Endothelial cell (in vitro differentiated cells): Measurements from ENCODE around the gene NFX1. TPM values are rescaled to one million over a fixed set of nuclear protein-coding genes. Genes with fewer than 3 reads are reported as not detected.

ENCODE experiments used
- DNase-seq: peaks from one replicate; pipeline ENCODE4 v3.0.0; 2021; ENCODE audit warnings: low spot score
- H3K27ac Mint-ChIP-seq: one replicate; pipeline ENCODE4 v1.8.0; 2021; ENCODE audit warnings: mixed read lengths, inconsistent platforms; ENCODE audit not compliant: unreplicated experiment
- H3K27me3 Mint-ChIP-seq: one replicate; pipeline ENCODE4 v1.8.0; 2021; ENCODE audit warnings: mild to moderate bottlenecking, moderate library complexity, mixed read lengths, inconsistent platforms; ENCODE audit not compliant: unreplicated experiment
- H3K36me3 Mint-ChIP-seq: one replicate; pipeline ENCODE4 v1.8.0; 2021; ENCODE audit warnings: mild to moderate bottlenecking, low read depth, mixed read lengths, inconsistent platforms; ENCODE audit not compliant: unreplicated experiment
- H3K4me1 Mint-ChIP-seq: one replicate; pipeline ENCODE4 v1.8.0; 2021; ENCODE audit warnings: mild to moderate bottlenecking, mixed read lengths, inconsistent platforms; ENCODE audit not compliant: unreplicated experiment
- H3K4me3 Mint-ChIP-seq: one replicate; pipeline ENCODE4 v1.8.0; 2021; ENCODE audit warnings: mild to moderate bottlenecking, mixed read lengths, inconsistent platforms; ENCODE audit not compliant: unreplicated experiment
- H3K9me3 Mint-ChIP-seq: one replicate; pipeline ENCODE4 v1.8.0; 2021; ENCODE audit warnings: mixed read lengths, inconsistent platforms; ENCODE audit not compliant: unreplicated experiment
- total RNA-seq: library from RNA; stranded (reverse); fragmentation: NEBNext Ultra II Directional; extraction: Animal tissue kit (Norgen Biotek cat#: 25700); gene quantifications from one replicate; pipeline ENCODE4 v1.2.1, GENCODE V29; 2021; ENCODE audit not compliant: unreplicated experiment
- TF ChIP-seq, protein P1 (sequence below): fragments of 200-600 bp; sonication (generic); IDR thresholded peaks from one replicate; pipeline ENCODE4 v1.5.0; 2021; ENCODE audit warnings: antibody characterized with exemption; ENCODE audit not compliant: unreplicated experiment

The NFX1 gene
- total RNA-seq, 1 donor from 2014 or later, result 33.5 TPM

DNA sequence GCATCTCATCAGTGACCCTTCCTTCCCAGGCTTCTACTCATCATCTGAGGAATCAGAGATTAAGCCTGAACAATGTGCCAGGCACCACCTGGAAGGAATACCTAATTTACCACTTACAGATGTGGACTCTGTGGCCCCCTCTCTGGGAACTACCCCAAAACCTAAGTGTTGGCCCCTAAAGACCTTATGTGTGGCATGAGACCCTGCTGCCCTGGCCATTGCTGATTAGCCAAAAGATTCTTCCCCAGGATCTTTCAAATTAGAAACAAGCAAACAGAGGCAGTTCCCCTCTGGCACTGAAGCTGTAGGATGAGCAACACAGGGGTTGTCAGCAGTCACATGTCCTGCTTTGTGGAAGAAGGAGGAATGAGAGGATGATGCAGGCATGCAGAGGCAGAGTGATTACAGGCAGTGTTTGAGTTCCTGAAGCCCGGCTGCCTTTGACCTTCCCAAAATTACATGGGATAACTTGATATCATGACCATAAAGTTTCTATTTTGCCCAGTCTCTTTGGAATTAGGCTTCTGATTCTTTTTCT is 39.8 kb upstream of the NFX1 start:
- no peak for DNase-seq
- Mint-ChIP-seq H3K4me1 (peaks cover 10% of the 10 kb centered on the region), H3K4me3 (no peak overlapping the region), H3K27me3 (peaks cover 4% of the 10 kb centered on the region), H3K27ac (peak overlapping the region; percentile 75), H3K9me3 (no peaks in the 10 kb centered on the region), H3K36me3 (peaks cover 29% of the 10 kb centered on the region)
- TF ChIP-seq, protein P1, sequence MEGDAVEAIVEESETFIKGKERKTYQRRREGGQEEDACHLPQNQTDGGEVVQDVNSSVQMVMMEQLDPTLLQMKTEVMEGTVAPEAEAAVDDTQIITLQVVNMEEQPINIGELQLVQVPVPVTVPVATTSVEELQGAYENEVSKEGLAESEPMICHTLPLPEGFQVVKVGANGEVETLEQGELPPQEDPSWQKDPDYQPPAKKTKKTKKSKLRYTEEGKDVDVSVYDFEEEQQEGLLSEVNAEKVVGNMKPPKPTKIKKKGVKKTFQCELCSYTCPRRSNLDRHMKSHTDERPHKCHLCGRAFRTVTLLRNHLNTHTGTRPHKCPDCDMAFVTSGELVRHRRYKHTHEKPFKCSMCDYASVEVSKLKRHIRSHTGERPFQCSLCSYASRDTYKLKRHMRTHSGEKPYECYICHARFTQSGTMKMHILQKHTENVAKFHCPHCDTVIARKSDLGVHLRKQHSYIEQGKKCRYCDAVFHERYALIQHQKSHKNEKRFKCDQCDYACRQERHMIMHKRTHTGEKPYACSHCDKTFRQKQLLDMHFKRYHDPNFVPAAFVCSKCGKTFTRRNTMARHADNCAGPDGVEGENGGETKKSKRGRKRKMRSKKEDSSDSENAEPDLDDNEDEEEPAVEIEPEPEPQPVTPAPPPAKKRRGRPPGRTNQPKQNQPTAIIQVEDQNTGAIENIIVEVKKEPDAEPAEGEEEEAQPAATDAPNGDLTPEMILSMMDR, result no peak

DNA sequence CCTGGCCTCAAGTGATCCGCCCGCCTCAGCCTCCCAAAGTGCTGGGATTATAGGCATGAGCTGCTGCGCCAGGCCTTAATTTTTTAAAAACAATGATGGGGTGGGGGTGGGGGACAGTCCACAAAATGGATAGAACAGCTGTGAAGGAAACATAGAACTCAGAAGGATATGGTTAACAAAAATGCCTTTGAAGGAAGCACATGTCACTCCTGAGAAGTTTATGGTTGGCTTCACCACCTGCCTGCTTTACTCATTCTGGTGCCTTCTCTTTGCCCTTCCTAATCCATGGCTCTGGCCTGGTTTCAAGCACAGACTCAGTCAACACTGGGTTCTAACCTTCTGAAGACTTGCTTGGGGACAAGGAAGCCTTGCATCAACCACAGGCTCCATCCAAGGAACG is 36.1 kb upstream of the NFX1 start:
- no peak overlapping the region for H3K27ac Mint-ChIP-seq
- no peaks in the 10 kb centered on the region for H3K27me3 Mint-ChIP-seq
- TF ChIP-seq, protein P1, result no peak
- no peak overlapping the region for H3K4me3 Mint-ChIP-seq
- no peak for DNase-seq
- peaks cover 25% of the 10 kb centered on the region for H3K36me3 Mint-ChIP-seq
- no peaks in the 10 kb centered on the region for H3K9me3 Mint-ChIP-seq
- H3K4me1 Mint-ChIP-seq, result peaks cover 11% of the 10 kb centered on the region

DNA sequence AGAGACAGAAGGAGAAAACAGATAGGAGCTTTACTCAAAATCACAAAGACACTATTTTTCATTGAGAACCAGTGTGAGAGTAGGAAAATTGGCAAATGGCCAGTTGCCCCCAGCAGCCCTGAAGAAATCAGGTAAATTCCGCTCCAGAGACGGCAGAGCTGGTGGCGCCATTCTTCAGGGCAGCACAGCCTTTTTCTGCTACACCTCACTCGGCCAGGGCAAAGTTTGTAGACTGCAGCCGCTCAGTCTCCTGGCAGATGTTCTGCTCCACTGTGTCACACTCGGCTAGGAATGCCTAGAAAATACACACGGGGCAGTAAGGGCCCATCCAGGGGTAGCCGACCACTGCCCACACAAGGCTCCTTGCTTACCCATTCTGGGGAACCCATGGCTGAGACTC is 35.3 kb upstream of the NFX1 start:
- H3K27ac Mint-ChIP-seq, result no peak overlapping the region
- H3K36me3 Mint-ChIP-seq, result peaks cover 26% of the 10 kb centered on the region
- H3K9me3 Mint-ChIP-seq, result no peaks in the 10 kb centered on the region
- peaks cover 3% of the 10 kb centered on the region for H3K4me1 Mint-ChIP-seq
- no peaks in the 10 kb centered on the region for H3K27me3 Mint-ChIP-seq
- no peak for DNase-seq
- TF ChIP-seq, protein P1, result no peak
- no peak overlapping the region for H3K4me3 Mint-ChIP-seq

DNA sequence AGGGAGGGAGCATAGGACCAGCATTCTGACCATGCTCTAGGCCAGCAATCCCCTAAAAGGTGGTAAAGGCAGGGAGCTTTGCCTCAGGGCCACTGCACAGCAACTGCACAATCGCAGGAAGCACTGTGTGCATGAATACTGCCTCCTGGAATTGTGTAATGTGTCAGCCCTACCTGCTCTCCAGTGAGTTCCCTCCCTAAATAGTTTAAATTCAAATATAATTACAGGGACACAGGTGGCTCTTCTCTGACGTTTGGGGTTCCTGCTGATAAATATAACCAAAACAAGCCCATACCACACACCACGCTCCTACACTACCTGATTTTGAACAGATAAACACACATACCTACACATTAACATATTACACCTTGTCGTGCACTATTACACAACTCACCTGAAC is 34.8 kb upstream of the NFX1 start:
- Mint-ChIP-seq H3K27ac (no peak overlapping the region), H3K9me3 (no peaks in the 10 kb centered on the region), H3K4me3 (peak overlapping the region; percentile 13), H3K27me3 (no peaks in the 10 kb centered on the region), H3K4me1 (peaks cover 2% of the 10 kb centered on the region), H3K36me3 (peaks cover 30% of the 10 kb centered on the region)
- no peak for DNase-seq
- TF ChIP-seq, protein P1, result no peak

DNA sequence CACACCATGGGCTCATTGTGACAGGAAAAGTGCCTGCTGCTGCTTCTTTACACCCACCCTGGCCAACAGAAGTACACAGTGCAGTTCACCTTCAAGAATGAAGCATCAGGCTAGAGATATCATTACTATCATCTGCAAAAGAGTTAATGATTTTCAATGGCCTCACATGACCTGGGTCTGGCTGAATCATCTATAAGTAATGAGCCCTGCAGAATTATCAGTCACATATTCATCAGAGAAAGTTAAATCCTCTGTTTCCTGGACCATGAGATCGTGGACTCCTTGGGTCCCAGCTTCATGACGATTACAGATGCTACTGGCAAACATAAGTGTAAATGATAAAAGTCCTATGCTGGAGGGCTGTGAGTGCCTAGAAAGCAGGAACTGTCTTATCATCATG is 34.1 kb upstream of the NFX1 start:
- Mint-ChIP-seq H3K36me3 (peaks cover 37% of the 10 kb centered on the region), H3K27ac (no peak overlapping the region)
- TF ChIP-seq, protein P1, result no peak

More for the DNA sequence above, 34.1 kb upstream of the NFX1 start:
- no peaks in the 10 kb centered on the region for H3K9me3 Mint-ChIP-seq
- H3K4me1 Mint-ChIP-seq, result peaks cover 2% of the 10 kb centered on the region
- H3K27me3 Mint-ChIP-seq, result no peaks in the 10 kb centered on the region
- H3K4me3 Mint-ChIP-seq, result no peak overlapping the region
- no peak for DNase-seq
